Measurements from ENCODE around the gene SCN5A. TPM values are rescaled to one million over a fixed set of nuclear protein-coding genes. Genes with fewer than 3 reads are reported as not detected.

Gene SCN5A
- total and polyA plus RNA-seq, 10 donors, result 0.02 to 1.2 (median 0.17) TPM; not detected in 3

DNA sequence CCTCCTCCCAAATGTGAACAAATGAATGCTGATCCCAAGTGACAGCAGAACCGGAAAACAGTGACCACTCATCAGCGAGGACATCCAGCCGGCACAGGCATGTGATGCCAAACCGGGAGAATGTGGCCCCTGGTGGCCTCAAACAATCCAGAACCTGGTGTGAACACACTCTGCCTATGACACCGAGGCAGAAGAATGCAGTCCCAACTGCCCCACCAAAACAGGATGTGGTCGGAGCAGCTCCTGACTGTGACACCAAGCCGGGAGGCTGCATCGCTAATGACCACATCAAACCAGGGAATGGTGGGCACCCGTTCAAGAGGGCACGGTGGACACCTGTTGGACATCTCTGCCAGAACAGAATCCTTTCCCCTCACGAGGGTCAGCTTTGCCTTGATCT, 15.4 kb downstream of the SCN5A start:
- Histone ChIP-seq H3K4me3 (no peak overlapping the region), H3K4me1 (no peaks in the 10 kb centered on the region), H3K27me3 (replicated peaks in 1 of 7) (peaks cover 0 to 29% (median 0%) of the 10 kb centered on the region in 7 donors), H3K9me3 (no peaks in the 10 kb centered on the region), H3K27ac (no peak overlapping the region), H3K36me3 (no peaks in the 10 kb centered on the region)
- 43 to 57% (median 52%) methylated on average over 8 to 11 of the region's 11 CpGs for WGBS, 5 donors
- DNase-seq, result peak; percentile 55
- intact Hi-C loops (cut with DNase I; ENCODE audit: low total_unique reads), result no loop called here
- TF ChIP-seq, protein P1, sequence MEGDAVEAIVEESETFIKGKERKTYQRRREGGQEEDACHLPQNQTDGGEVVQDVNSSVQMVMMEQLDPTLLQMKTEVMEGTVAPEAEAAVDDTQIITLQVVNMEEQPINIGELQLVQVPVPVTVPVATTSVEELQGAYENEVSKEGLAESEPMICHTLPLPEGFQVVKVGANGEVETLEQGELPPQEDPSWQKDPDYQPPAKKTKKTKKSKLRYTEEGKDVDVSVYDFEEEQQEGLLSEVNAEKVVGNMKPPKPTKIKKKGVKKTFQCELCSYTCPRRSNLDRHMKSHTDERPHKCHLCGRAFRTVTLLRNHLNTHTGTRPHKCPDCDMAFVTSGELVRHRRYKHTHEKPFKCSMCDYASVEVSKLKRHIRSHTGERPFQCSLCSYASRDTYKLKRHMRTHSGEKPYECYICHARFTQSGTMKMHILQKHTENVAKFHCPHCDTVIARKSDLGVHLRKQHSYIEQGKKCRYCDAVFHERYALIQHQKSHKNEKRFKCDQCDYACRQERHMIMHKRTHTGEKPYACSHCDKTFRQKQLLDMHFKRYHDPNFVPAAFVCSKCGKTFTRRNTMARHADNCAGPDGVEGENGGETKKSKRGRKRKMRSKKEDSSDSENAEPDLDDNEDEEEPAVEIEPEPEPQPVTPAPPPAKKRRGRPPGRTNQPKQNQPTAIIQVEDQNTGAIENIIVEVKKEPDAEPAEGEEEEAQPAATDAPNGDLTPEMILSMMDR (IDR thresholded peaks at IDR 0.05 in 8 of 11, conservative IDR thresholded peaks at IDR 0.05 in 3 of 11), result no peak
- no peak for TF ChIP-seq POLR2A (IDR thresholded peaks at IDR 0.05)
- TF ChIP-seq POLR2AphosphoS5 (IDR thresholded peaks at IDR 0.05), result no peak

DNA sequence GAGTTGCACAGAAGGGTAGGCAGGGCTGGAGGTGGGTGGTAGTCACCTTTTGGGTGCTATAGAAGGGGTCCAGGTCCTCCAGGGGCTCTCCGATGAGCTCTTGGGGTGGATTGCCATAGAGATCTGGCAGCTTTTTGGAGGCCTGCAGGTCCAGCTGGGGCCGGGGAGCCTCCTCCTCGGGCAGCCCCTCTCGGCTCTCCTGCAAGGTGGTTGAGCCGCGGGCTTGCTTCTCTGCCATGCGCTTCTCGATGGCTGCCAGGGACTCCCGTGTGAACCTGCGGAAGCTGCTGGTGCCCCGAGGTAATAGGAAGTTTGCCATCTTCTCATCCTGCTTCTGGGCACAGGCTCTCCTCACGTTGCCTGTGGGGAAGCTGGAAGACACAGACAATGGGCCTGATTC, 16.5 kb downstream of the SCN5A start:
- intact Hi-C loops (cut with DNase I; ENCODE audit: low total_unique reads), result no loop called here
- H3K4me3 ChIP-seq, result no peak overlapping the region
- H3K27me3 ChIP-seq (replicated peaks in 1 of 7), result peaks cover 0 to 27% (median 0%) of the 10 kb centered on the region in 7 donors
- WGBS, 5 donors, result 86 to 100% (median 90%) methylated on average over 1 to 12 of the region's 12 CpGs
- DNase-seq, result peak; percentile 66
- H3K36me3 ChIP-seq, result no peaks in the 10 kb centered on the region
- no peaks in the 10 kb centered on the region for H3K4me1 ChIP-seq
- H3K9me3 ChIP-seq, result no peaks in the 10 kb centered on the region
- H3K27ac ChIP-seq, result no peak overlapping the region
- no peak for TF ChIP-seq POLR2A (IDR thresholded peaks at IDR 0.05)
- TF ChIP-seq, protein P1 (IDR thresholded peaks at IDR 0.05 in 8 of 11, conservative IDR thresholded peaks at IDR 0.05 in 3 of 11), result no peak
- TF ChIP-seq POLR2AphosphoS5 (IDR thresholded peaks at IDR 0.05), result no peak

DNA sequence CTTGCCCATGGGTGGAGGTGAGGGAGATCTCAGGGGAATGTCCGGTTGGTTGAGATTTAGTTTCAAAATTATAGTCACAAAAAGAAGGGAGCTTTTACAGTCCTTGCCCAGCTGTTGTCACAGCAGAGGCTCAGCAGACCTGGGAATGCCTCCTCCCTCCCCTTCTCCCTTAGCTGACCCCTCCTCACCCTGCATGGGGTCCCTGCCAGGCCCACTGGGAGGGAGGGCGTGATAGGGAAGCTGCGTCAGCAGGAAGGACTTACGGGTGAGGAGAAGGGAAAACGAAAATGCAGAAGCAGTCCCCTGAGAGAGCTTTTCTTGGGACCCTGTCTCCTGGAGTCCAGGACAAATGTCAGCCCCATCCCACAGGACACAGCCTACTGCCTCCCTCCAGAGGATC, 18.9 kb downstream of the SCN5A start:
- 44 to 63% (median 52%) methylated on average over 5 of the region's 5 CpGs for WGBS, 5 donors
- Histone ChIP-seq H3K27me3 (replicated peaks in 1 of 7) (peaks cover 0 to 9% (median 0%) of the 10 kb centered on the region in 7 donors), H3K9me3 (no peaks in the 10 kb centered on the region), H3K27ac (no peak overlapping the region), H3K4me3 (no peak overlapping the region), H3K4me1 (no peaks in the 10 kb centered on the region), H3K36me3 (no peaks in the 10 kb centered on the region)
- TF ChIP-seq, protein P1 (IDR thresholded peaks at IDR 0.05 in 8 of 11, conservative IDR thresholded peaks at IDR 0.05 in 3 of 11), result no peak
- intact Hi-C loops (cut with DNase I; ENCODE audit: low total_unique reads), result no loop called here
- no peak for DNase-seq

DNA sequence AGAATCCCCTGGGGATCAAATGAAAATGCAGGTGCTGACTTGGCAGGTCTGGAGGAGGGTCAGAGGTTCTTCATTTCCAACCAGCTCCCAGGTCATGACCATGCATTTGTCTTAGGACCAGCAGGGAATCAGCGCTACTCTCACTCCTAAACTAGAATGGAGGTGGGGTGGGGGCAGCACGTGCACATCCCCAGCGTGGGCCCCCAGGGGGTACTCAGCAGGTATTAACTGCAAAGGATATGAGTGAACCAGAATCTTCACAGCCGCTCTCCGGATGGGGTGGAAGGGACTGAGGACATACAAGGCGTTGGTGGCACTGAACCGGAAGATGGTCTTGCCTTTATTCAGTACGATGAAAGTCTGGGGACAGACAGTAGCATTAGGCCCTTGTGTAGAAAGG, 19.4 kb downstream of the SCN5A start:
- TF ChIP-seq POLR2A (IDR thresholded peaks at IDR 0.05) (no peak), POLR2AphosphoS5 (IDR thresholded peaks at IDR 0.05) (no peak)
- TF ChIP-seq, protein P1 (IDR thresholded peaks at IDR 0.05 in 8 of 11, conservative IDR thresholded peaks at IDR 0.05 in 3 of 11), result no peak
- Histone ChIP-seq H3K4me3 (no peak overlapping the region), H3K27me3 (replicated peaks in 1 of 7) (peaks cover 0 to 9% (median 0%) of the 10 kb centered on the region in 7 donors), H3K36me3 (no peaks in the 10 kb centered on the region), H3K27ac (no peak overlapping the region), H3K9me3 (no peaks in the 10 kb centered on the region), H3K4me1 (no peaks in the 10 kb centered on the region)
- 81 to 89% (median 83%) methylated on average over 8 of the region's 8 CpGs for WGBS, 5 donors
- no peak for DNase-seq
- intact Hi-C loops (cut with DNase I; ENCODE audit: low total_unique reads), result no loop called here
